Activated CD4-positive, CD25-positive, alpha-beta regulatory T cell treated with anti-CD3 and anti-CD28 coated beads, Interleukin-2, amount 50 U/mL, for 72 hours (primary cell): ENCODE data around the gene TNFRSF4.
"Not testable (repeated sequence)": the region's sequence is repeated elsewhere in the genome, so short reads cannot be mapped to it uniquely, and the experiment has no call there.

ENCODE experiments used
- DNase-seq: peaks from one replicate; pipeline ENCODE4 v3.0.0; 2021

TNFRSF4 gene

DNA sequence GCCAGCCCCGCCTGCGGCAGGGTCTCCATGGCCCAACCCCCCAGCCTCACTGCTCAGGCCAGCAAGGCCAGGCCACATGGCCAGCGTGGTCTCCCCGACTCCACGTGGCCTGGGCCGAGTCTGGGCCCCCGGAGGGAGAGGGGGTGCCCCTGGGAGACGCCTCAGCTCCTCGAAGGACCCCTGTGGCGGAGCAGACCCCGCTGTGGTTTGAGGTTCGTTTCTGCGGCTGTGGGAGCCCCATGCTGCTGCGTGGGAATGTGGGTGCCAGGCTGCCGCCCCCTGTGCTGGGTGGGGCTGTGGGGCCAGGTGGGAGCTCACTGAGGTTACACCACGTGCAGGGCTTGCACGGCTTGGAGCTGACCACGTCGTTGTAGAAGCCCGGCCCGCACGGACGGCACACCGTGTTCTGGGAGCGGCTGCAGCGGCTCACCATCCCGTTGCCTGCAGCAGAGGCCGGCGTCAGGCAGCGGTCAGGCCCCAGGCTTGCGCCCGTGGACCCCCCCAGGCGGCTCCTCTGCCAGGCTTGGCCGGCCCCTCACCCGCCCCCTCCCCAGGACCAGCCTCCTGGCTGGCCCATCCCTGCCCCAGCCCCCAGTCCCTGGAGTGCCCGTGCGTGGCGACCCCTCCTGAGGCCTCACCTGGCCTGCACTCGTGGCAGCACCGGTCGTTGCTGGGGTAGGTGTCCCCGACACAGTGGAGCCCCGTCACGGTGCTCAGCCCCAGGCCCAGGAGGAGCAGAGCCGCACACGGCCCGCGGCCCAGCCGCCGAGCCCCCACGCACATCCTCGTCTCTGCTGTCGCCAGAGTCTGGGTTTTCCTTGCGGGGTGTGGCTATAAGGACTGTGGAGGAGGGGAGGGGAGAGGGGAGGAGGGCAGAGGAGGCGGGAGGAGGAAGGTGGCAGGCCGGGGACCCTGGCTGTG lies at the start of gene TNFRSF4:
TNFRSF4 (minus strand) TSS at position 809 of the 921 bp plus-strand sequence; CDS start at position 783, 26 bp downstream.
- no peak for DNase-seq

DNA sequence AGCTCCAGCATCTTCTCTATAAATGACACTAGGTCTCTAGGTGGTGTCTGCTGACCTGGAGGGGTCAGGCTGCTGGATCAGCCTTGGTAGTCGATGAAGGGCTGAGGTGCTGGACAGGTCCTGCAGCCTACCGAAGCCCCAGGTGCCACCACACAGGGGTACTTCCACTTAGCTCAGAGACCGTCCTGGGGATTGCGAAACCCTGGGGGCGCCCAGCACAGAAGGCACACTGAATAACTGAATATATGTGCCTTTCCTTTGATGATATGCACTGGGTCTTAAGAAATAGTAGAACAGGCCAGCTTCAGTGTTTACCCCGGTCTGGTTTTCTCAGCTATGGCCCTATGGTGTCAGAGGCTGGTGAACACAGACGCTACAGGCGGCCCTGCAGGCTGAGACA lies 48.8 kb upstream of the TNFRSF4 start:
- DNase-seq, result no peak

DNA sequence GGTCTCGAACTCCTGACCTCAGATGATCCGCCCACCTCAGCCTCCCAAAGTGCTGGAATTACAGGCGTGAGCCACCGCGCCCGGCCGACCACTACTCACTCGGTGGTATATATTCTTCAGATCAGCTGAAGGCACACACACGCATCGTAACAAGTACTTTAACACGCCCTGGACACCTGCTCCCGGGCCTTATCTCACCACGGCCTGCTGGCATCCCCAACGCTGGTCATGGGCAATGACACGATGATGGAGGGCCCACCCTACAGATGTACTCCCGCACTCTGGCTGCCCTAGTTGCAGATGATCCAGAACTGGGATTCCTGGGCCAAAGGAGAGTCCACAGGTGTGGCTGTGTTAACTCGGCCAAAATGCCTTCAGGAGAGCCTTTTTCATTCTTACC lies 48.1 kb upstream of the TNFRSF4 start:
- no peak for DNase-seq

DNA sequence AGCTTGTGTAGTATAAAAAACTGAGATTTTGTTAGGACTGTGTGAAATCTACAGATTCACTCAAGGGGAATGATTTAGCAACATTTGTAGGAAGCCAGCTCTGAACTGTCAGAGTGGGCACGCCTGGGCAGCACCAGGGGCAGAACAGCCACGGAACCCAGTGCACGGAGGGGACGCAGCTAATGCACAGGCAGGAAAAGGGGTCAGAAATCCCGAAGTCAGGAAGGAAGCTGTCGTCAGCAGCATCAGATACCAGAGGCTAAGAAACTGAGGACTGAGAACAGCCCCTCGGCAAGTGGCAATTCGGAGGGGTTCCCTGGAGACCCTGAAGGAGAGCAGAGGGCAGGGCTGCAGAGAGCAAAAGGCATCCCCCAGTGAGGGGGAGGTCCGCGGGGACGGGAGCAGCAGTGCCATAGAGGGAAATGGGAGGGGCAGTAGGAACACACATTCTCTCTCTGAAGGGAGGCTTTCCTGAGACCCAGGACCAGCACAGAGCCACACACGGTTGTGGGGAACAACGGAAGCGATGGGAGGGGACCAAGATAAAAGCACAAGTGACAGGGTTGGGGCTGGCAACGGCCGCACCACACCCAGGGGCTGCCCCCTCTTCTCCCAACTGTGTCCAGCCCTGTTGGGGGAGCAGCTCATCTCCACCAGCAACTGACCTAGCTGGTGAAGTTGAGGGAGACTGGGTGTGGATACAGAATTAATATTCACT lies 47.0 kb upstream of the TNFRSF4 start:
- no peak for DNase-seq

DNA sequence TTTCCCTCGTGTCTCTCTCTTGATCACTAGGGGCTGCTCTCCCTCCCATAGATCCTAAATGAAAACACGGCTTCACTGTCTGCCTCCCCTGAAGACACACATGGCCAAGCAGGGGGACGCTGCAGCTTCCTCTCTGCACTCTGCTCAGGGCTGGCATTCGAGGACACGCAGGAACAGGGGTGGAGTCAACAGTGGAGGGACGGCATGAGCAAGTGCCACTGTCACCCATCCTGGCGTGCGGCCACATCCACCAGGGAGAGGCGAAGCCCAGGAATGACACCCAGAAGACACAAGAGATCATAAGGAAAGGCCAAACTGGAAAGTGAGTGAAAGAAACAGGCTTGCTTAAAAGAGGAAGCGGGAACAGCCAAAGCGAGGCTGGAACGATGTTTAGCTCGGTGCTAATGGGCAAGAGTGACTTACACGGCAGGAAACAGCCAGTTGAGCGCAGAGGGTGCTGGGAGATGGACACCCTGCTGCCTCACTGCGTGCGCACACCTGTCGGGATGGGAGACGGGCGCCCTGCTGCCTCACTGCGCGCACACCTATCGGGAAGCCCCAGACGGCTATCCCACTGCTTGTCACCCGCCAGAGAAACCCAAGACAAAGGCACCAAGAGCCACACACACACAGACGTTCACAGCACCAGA lies 46.1 kb upstream of the TNFRSF4 start:
- no peak for DNase-seq

DNA sequence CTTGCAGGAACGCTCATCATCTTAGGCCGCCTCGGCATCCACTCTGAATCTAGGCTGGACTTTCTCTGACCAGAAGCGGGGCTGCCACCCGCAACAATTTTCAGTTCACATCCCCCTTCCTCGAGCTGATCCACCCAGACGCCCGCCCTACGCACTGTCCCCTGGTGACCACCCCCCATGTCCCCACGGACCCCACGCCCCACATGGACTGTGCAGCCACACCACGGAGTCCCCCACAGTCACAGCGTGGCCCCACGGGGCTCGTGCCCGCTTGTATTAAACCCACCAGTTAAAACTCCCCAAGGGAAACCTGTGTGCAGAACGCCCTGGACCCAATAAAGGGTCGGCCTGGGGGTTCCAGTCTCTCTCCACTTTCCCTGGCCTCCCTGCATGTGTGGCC lies 45.6 kb upstream of the TNFRSF4 start:
- no peak for DNase-seq

DNA sequence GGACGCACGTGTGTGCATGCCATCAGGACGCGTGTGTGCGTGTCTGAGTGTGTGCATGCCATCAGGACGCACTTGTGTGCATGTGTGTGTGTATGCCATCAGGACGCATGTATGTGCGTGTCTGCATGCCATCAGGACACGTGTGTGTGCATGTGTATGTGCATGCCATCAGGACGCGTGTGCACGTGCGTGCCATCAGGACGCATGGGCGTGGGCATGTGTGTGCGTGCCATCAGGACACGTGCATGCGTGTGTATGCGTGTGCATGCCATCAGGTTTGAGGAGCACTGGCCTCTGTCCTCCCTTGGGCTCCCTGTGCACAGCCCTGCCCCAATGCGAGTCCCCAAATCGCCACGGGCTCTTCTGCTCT lies 45.2 kb upstream of the TNFRSF4 start:
- no peak for DNase-seq

DNA sequence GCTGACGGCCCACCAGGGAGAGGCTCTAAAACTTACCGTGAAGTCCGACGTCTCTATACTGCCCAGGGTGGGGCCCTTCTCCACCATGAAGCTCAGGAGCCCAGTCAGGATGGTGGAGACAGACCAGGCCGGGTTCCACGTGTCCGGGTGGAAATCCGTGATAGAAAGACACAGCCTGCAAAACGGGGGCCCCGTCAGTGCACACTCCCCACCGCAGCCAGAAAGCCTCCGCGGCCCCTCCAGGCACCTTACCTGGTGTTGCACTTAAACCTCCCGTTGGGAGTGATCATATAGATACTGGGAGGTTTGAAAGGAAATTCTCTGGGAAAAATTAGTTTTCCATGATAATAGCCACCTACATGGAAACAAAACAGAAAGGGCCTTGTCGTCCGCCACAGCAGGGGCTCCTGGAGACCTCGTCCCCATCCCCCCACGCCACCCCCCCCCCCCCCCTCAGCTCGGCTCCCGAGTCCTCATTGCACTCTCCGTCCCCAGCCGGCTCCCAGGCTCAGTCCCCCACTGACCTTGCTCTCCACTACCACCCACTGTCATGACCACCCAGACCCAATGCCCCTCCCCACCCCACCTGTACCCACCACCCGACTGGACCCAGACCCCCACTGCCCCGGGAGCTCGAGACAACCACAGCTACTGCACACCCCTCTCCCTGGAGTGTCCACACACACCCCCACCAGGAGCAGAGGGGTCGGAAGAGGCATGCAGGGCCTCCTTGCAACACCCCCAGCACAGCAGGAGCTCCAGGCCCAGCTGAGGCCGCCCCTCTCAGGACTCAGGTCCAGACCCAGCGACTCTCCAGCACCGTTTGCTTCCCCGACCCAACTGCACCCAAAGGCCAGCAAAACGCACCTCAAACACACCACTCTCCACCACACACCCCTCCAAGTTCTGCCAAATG lies 43.3 kb upstream of the TNFRSF4 start:
- no peak for DNase-seq

DNA sequence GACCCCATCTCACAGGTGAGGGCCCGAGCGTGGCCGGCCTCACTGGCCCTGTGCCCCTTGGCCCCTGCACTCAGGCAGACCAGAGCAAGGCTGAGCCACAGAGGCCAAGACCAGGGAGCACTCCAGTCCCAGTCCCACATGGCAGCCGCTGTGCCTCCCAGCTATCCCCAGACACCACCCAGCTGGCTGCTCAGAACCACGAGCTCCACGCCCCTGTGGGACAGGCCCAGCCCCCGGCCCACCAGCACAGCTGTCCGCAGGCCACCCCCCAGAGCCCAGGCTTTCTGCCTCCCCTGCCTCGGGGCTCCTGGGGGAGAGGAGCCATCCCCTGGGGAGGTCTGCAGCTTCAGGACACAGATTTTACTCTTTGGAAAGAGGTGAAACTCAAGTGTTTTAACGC lies 41.7 kb upstream of the TNFRSF4 start:
- DNase-seq, result no peak

DNA sequence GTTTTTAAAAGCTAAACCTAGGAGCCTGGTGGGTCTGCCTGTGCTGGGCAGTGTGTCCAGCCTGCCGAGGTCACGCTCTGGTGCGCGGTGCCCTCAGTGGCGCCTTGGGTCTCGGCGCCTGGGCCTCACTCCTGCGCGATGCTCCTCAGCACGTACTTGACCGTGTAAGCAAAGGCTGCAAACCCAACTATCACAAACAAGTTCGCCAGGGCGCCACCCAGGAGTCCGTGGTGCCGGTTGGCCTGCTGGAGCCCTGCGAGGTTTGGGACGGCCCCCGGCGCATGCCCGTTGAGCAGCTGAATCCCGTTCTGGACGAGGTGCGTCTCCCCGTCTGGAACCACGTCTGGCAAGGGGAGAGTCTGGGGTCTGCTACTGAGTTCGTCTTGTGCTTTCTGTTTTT lies 41.1 kb upstream of the TNFRSF4 start:
- no peak for DNase-seq

DNA sequence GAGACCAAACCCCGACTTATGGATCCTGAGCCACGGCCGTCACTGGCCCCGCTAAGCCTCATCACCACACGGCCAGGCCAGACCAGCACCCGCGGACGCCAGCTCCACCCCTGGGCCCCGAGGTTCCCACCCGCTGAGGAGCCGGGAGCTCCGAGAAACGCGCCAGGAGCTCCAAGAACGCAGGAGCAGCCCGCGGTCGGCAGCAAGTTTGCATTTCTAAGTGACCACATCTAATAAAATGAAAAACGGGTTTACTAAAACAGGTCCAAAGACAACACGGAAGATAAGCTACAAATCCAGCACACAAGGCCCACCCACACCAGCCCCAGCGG lies 40.7 kb upstream of the TNFRSF4 start:
- no peak for DNase-seq

DNA sequence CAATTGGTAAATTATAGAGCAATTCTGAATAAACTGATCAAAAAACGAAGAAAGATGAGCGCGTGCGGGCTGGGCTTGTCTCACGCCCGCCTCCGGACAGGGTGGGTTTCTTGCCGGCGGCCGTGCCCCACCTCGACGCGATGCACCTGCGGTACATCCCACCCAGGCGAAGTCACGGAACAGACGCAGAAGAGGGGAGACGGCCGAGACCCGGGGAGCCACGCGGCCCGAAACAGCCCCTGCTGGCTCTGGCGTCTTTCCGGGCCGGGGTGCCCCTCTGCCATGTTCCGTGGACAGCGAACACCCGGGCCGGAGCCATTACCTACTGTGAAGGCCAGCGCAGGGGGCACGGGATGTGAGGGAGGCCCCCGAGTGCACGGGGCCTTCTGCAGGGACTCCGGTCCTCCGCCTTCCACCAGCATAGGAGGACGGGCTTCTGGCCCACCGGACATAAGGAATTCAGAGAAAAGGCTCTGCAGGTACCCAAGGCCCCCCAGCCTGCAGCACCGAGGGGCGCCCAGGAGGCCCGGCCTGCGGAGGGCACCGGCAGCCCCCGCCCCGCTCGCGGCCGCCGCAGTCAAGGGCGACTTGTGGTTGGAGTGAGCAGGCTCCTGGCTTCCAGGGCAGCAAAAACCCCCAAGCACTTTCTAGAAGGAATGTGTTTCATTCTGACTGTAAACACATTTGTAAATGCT lies 40.2 kb upstream of the TNFRSF4 start:
- DNase-seq, result no peak

DNA sequence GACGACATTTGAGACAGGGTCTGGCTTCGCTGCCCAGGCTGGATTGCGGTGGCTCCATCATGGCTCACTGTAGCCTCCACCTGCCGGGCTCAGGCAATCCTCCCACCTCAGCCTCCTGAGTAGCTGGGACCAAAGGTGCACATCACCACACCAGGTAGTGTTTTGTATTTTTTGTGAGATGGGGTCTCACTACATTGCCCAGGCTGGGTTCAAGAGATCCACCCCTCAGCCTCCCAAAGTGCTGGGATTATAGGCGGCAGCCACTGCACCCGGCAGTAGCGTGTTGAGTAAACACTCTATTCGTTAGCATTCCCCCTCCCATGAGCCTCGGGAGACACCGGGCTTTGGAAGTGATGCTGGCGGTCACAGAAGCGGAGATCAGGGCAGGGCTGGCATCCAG lies 39.4 kb upstream of the TNFRSF4 start:
- DNase-seq, result no peak

DNA sequence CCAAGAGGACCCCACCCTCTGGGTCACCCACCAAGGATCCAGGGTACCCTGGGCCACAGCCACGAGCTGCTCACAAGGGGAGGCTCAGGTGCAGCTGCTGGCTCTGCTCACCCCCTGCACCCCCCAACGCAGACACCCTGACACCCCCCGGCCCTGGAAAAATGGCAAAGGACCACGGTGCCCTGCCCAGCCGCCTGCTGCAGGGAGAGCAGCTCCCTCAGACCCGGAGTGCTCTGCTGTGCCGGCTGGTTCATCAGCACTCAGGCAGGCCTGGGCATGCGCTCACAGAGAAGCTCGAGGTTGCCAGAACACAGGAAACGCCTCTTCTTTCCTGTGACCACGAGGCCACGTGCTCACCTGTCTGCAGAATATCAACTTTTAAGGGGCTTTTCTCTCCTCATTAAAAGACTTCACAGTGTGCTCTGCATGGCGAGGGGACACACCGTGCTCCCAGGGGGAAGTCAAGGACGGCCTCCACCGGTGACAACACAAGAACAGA lies 36.9 kb upstream of the TNFRSF4 start:
- peak; percentile 51 for DNase-seq

DNA sequence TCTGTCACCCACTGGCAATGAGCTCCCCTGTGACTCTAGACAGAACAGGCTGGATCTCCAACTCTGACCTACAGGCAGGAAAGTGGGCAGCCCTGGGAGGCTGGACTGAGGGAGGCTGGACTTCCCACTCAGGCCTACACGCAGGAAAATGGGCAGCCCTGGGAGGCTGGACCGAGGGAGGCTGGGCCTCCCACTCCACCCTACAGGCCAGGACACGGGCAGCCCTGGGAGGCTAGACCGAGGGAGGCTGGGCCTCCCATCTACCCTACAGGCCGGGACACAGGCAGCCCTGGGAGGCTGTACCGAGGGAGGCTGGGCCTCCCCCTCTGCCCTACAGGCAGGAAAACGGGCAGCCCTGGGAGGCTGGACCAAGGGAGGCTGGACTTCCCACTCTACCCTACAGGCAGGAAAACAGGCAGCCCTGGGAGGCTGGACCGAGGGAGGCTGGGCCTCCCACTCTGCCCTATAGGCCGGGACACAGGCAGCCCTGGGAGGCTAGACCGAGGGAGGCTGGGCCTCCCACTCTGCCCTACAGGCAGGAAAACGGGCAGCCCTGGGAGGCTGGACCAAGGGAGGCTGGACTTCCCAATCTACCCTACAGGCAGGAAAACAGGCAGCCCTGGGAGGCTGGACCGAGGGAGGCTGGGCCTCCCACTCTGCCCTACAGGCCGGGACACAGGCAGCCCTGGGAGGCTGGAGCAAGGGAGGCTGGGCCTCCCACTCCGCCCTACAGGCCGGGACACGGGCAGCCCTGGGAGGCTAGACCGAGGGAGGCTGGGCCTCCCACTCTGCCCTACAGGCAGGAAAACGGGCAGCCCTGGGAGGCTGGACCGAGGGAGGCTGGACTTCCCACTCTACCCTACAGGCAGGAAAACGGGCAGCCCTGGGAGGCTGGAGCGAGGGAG lies 34.3 kb upstream of the TNFRSF4 start:
- DNase-seq, result not testable (repeated sequence)

DNA sequence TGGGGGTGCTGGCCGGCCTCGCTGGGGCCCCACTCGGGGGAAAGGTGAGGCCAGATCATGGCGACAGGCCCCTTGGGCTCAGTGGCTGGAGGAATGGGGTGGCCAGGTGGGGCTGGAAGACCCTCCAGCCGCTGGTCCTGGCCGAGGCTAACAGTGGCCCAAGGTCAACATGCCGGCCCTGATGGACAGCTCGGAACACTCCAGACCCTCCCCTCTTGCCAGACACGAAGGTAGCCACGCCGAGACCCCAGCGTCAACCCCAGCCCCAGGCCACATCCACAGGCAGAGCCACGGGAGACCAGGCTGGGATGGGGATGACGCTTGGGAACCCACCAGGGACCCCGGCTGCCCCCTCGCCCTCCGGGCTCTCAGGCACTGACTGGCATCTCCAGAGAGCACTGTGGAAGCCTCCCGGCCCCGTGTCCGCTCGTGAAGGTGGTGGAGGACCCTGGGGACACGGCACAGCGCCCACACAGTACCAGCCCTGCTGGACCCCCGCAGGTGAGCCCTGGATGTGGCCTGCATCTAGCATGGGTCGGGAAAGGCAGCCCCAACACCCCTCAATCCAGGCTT lies 33.5 kb upstream of the TNFRSF4 start:
- DNase-seq, result no peak

DNA sequence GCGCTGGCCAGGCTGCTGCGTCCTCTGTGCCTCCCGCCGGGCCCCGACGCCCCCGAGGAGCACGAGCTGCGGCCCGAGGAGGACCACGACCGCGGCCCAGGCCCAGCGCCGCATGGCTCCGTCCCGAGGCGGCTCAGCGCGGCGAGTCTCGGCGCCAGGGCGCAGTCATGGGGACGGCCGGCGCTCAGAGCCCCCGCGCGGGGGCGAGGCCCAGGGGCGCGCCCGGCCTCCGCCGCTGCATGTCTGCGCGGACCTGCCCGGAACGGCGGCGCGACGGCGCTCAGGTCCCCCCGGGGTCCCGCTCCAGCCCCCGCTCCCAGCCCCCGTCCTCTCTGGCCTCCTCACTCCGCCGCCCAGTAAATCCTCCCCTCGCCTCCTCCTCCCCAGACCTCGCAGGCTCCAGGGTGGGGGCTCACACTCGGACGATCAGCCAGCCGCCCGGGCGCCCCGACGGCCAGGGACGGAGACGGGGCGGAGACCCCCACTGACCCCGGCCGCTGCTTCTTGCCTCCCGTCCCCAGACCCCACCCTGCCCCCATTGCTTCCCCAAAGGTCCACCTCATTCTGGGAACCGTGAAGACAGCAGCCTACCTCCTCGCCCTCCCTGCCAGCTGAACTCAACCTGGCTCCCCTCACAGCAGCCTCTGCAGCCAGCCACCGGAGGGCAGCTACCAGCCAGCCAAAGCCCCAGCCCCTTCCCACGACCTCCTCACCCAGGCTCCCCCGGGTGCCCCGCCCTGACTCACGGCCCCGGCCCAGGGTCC lies 32.8 kb upstream of the TNFRSF4 start, which contains the start of gene C1QTNF12:
C1QTNF12 (minus strand) TSS at position 146 of the 764 bp plus-strand sequence; CDS start at position 114, 32 bp downstream.
- DNase-seq, result no peak

DNA sequence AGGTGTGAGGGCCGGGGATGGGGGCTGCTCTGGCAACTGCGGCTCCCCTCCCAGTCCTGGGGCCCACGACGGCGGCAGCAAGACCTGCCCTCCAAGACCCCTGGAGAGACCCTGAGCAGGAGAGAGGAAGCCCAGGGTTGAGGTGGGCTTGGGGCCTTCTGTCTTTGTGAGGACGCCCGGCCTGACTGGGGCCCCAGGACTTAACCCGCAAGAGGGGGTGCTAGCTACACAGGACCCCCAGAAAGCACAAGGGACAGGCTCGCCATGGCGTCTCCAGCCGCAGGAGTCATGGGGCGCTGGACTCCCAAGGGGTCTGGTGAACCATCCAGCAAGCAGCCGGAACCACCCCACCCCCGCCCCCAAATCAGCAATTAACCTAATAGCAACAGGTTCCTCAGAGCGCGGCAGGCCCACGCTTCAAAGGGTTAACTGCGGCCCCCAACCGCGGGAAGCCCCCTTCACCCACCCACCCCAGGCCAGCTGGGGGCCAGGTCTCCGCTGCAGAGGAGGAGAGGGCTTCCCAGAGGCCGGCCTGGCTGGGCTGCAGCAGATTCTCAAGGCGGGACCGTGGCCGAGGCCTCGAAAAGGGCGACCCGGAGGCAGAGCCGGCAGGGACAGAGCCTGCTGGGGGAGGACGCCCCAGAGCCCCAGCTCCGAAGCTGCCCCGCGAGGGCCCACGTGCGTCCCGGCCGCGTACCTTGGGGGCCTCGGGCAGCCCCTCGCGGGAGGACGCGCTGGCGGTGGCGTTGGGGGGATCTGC lies 32.0 kb upstream of the TNFRSF4 start:
- DNase-seq, result no peak
